HEK293 (cell line): Measurements from ENCODE around the gene PRR18.

Experiments
- CTCF ChIP-seq: fragments of 450-650 bp; formaldehyde crosslinking; IDR thresholded peaks from 2 replicates; pipeline ENCODE4 v1.5.1; 2016; ENCODE audit warnings: missing biosample characterization, missing genetic modification characterization
- KLF8 ChIP-seq: fragments of 450-650 bp; formaldehyde crosslinking; IDR thresholded peaks from 2 replicates; pipeline ENCODE4 v1.5.1; 2016; ENCODE audit warnings: missing biosample characterization, missing genetic modification characterization
- ZNF121 ChIP-seq: fragments of 450-650 bp; formaldehyde crosslinking; IDR thresholded peaks from 2 replicates; pipeline ENCODE4 v1.5.1; 2016; ENCODE audit warnings: missing biosample characterization, missing genetic modification characterization
- ZNF174 ChIP-seq: fragments of 450-650 bp; formaldehyde crosslinking; IDR thresholded peaks from 2 replicates; pipeline ENCODE4 v1.5.0; 2017; ENCODE audit warnings: missing biosample characterization, mild to moderate bottlenecking, missing genetic modification characterization
- ZNF654 ChIP-seq: fragments of 450-650 bp; formaldehyde crosslinking; IDR thresholded peaks from 2 replicates; pipeline ENCODE4 v1.5.1; 2016; ENCODE audit warnings: low read depth, missing biosample characterization, missing genetic modification characterization

GRCh38 chr6:166315436-166315835 lies 7.2 kb upstream of the PRR18 start:
- no peak for TF ChIP-seq KLF8 (tag by site-specific recombination)
- no peak for TF ChIP-seq CTCF (tag by site-specific recombination)
- no peak for TF ChIP-seq ZNF174 (tag by site-specific recombination)
- no peak for TF ChIP-seq ZNF121 (tag by site-specific recombination)
- no peak for TF ChIP-seq ZNF654 (tag by site-specific recombination)
